ENCODE results near the gene FUS.

- no peak for TF ChIP-seq POLR2AphosphoS5 (IDR thresholded peaks at IDR 0.05; ENCODE audit: low read depth)
- TF ChIP-seq CTCF (conservative IDR thresholded peaks at IDR 0.05; ENCODE audit: low read depth in 2 of 2) = no peak
- no peak for TF ChIP-seq ZNF114 (CRISPR knock-in tag; IDR thresholded peaks at IDR 0.05)
- no peak for TF ChIP-seq REST (IDR thresholded peaks at IDR 0.05; ENCODE audit: unreplicated experiment)
- no peak for TF ChIP-seq STAT1 (IDR thresholded peaks at IDR 0.05; ENCODE audit: unreplicated experiment)
- no peak for TF ChIP-seq EZH2phosphoT487 (IDR thresholded peaks at IDR 0.05; ENCODE audit: unreplicated experiment)
- TF ChIP-seq ETS1 (IDR thresholded peaks at IDR 0.05) = no peak
- TF ChIP-seq EZH2 (IDR thresholded peaks at IDR 0.05; ENCODE audit: low read depth, unreplicated experiment) = no peak
- TF ChIP-seq JUNB (IDR thresholded peaks at IDR 0.05; ENCODE audit: unreplicated experiment) = no peak
These were observed 32.4 kb upstream of the FUS start for GRCh38 chr16:31147574-31147973.
